Transverse colon (tissue), 4 donors: ENCODE data around the gene TMEM255B. TPM values are rescaled to one million over a fixed set of nuclear protein-coding genes. Genes with fewer than 3 reads are reported as not detected.

ENCODE experiments used
- DNase-seq: peaks from one replicate; pipeline ENCODE4 v3.0.0-alpha.2; 2019
- H3K27ac ChIP-seq, 4 donors: fragments of 200-600 bp; sonication (generic); 2 replicates each; pipeline ENCODE4 v1.5.1; 2016 to 2018; ENCODE audit warnings: inconsistent platforms in 4 of 4
- H3K27me3 ChIP-seq: fragments of 200-600 bp; sonication (generic); 2 replicates; pipeline ENCODE4 v1.5.1; 2017; ENCODE audit warnings: inconsistent platforms
- H3K36me3 ChIP-seq, 4 donors: fragments of 200-600 bp; sonication (generic); 2 replicates each; pipeline ENCODE4 v1.5.1; 2017 to 2019; ENCODE audit warnings: inconsistent platforms in 4 of 4
- H3K4me1 ChIP-seq, 4 donors: fragments of 200-600 bp; sonication (generic); 2 replicates each; pipeline ENCODE4 v1.5.1; 2017 to 2020; ENCODE audit warnings: inconsistent platforms in 4 of 4
- H3K4me3 ChIP-seq, 4 donors: fragments of 200-600 bp; sonication (generic); 1 replicate in 1 of 4; 2 replicates in 3 of 4; pipeline versions ENCODE4 v1.5.1 to v1.6.1; 2017 to 2019; ENCODE audit warnings: inconsistent platforms in 4 of 4
- H3K9me3 ChIP-seq, 2 donors: fragments of 200-600 bp; sonication (generic); 2 replicates each; pipeline ENCODE4 v1.5.1; 2017 to 2019; ENCODE audit warnings: inconsistent platforms in 2 of 2
- EP300 ChIP-seq: sonication (generic); formaldehyde crosslinking; IDR thresholded peaks from one replicate; pipeline ENCODE4 v1.6.1; 2017; ENCODE audit warnings: antibody characterized with exemption, low read depth
- POLR2A ChIP-seq: fragments of 450-650 bp; IDR thresholded peaks from one replicate; pipeline ENCODE4 v1.6.1; 2016; ENCODE audit warnings: antibody characterized with exemption, mild to moderate bottlenecking, moderate library complexity
- POLR2AphosphoS5 ChIP-seq, 3 donors: sonication (generic); formaldehyde crosslinking; IDR thresholded peaks; one replicate each; pipeline ENCODE4 v1.6.1; 2016; ENCODE audit warnings: antibody characterized with exemption in 3 of 3
- WGBS, 2 donors: methylation state at CpG; one replicate each; pipeline ENCODE4 v1.1.5; 2018; ENCODE audit warnings: low coverage in 1 of 2; 5-methylcytosine and 5-hydroxymethylcytosine counted together
- in situ Hi-C, 4 donors: fragments of 200-750 bp; cut with MboI; loops; one replicate each; pipeline versions ENCODE4 v1.15.0 to v1.15.1; 2017; ENCODE audit warnings: low sequenced_read_pairs in 3 of 4, low pct_ligation_motif_present in 1 of 4, low pct_unique_long_range_greater_than_20kb in 1 of 4
- intact Hi-C: fragments of 100-400 bp; cut with DNase I; formaldehyde crosslinking; loops from one replicate; pipeline ENCODE4 v1.15.1; 2023; ENCODE audit warnings: low total_unique reads
- total RNA-seq, 4 donors: library from RNA; depleted of rRNA; stranded (reverse); fragments of >200 nt; gene quantifications; one replicate each; pipeline ENCODE4 v1.1.0, GENCODE V29; 2016
- TF ChIP-seq, protein P1 (sequence below), 5 experiments: fragments of 200-600 bp in 3 of 5; fragments of 450-650 bp in 2 of 5; sonication (generic) in 3 of 5; IDR thresholded peaks; 1 replicate in 2 of 5; 2 replicates in 3 of 5; pipeline ENCODE4 v1.5.1; 2016 to 2017; ENCODE audit warnings: antibody characterized with exemption in 5 of 5, inconsistent platforms in 3 of 5, mild to moderate bottlenecking in 2 of 5, moderate library complexity in 1 of 5

The TMEM255B gene
- total RNA-seq, 4 donors from 2014 or later, result 0.79 to 27.7 (median 9.4) TPM

DNA sequence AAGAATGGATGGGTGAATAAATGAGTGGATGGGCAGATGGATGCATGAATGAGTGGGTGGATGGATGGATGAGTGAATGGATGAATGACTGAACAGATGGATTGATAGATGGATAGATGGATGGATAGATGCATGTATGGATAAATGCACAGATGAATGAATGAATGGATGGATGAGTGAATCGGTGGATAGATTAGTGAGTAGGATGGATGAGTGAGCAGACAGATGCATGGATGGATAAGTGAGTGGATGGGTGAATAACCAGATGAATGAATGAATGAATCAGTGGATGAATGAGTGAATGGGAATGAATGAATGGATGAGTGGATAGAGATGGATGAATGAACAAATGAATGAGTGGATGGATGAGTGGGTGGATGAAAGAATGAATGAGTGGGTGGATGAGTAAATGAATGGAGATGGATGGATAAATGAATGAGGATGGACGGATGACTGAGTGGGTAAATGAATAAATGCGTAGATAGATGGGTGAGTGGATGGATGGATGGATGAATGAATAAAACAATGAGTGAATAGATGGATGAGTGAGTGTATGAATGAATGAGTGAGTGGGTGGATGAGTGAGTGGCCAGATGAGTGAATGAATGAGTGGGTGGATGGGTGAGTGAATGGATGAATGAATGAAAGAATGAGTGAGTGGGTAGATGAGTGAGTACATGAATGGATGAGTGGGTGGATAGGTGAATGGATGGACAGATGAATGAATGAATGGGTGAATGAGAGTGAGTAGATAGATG, 91.9 kb downstream of the TMEM255B start:
- no peak for DNase-seq
- H3K4me1 ChIP-seq, result peaks cover 27 to 59% (median 57%) of the 10 kb centered on the region in 4 donors
- no peak overlapping the region for H3K27ac ChIP-seq
- no peaks in the 10 kb centered on the region for H3K27me3 ChIP-seq
- no peak overlapping the region for H3K4me3 ChIP-seq
- intact Hi-C loops, result no loop called here
- no peaks in the 10 kb centered on the region for H3K9me3 ChIP-seq
- 96 to 97% methylated on average over 3 of the region's 3 CpGs for WGBS, 2 donors
- in situ Hi-C loops, result no loop called here
- peaks cover 0 to 2% (median 0%) of the 10 kb centered on the region in 4 donors for H3K36me3 ChIP-seq
- TF ChIP-seq POLR2A (no peak), EP300 (no peak), POLR2AphosphoS5 (IDR thresholded peaks at IDR 0.05) (no peak)
- TF ChIP-seq, protein P1, sequence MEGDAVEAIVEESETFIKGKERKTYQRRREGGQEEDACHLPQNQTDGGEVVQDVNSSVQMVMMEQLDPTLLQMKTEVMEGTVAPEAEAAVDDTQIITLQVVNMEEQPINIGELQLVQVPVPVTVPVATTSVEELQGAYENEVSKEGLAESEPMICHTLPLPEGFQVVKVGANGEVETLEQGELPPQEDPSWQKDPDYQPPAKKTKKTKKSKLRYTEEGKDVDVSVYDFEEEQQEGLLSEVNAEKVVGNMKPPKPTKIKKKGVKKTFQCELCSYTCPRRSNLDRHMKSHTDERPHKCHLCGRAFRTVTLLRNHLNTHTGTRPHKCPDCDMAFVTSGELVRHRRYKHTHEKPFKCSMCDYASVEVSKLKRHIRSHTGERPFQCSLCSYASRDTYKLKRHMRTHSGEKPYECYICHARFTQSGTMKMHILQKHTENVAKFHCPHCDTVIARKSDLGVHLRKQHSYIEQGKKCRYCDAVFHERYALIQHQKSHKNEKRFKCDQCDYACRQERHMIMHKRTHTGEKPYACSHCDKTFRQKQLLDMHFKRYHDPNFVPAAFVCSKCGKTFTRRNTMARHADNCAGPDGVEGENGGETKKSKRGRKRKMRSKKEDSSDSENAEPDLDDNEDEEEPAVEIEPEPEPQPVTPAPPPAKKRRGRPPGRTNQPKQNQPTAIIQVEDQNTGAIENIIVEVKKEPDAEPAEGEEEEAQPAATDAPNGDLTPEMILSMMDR (IDR thresholded peaks at IDR 0.05), result no peak

GRCh38 chr13:113851480-113851803, 92.4 kb downstream of the TMEM255B start:
- H3K4me1 ChIP-seq, result peaks cover 33 to 65% (median 62%) of the 10 kb centered on the region in 4 donors
- DNase-seq, result no peak
- in situ Hi-C loops, result no loop called here
- no peak overlapping the region for H3K27ac ChIP-seq
- H3K9me3 ChIP-seq, result no peaks in the 10 kb centered on the region
- H3K36me3 ChIP-seq, result no peaks in the 10 kb centered on the region
- H3K4me3 ChIP-seq, result no peak overlapping the region
- no peaks in the 10 kb centered on the region for H3K27me3 ChIP-seq
- WGBS, 2 donors, result 98 to 100% methylated on average over 1 of the region's 1 CpG
- TF ChIP-seq, protein P1 (IDR thresholded peaks at IDR 0.05), result no peak
- TF ChIP-seq EP300 (no peak), POLR2AphosphoS5 (IDR thresholded peaks at IDR 0.05) (no peak), POLR2A (no peak)
- intact Hi-C loops, result no loop called here

- Histone ChIP-seq H3K4me1 (peaks cover 38 to 70% (median 67%) of the 10 kb centered on the region in 4 donors), H3K27ac (peak overlapping the region in 1 of 4 donors; percentile 95)
- WGBS, 2 donors, result 80 to 87% methylated on average over 6 to 23 of the region's 23 CpGs
These were observed 93.0 kb downstream of the TMEM255B start for GRCh38 chr13:113851826-113852535.

More at GRCh38 chr13:113851826-113852535, 93.0 kb downstream of the TMEM255B start:
- no peak for TF ChIP-seq POLR2AphosphoS5 (IDR thresholded peaks at IDR 0.05)
- TF ChIP-seq, protein P1 (IDR thresholded peaks at IDR 0.05), result no peak
- no peak for TF ChIP-seq EP300
- TF ChIP-seq POLR2A, result no peak
- H3K4me3 ChIP-seq, result no peak overlapping the region
- no peaks in the 10 kb centered on the region for H3K9me3 ChIP-seq
- in situ Hi-C loops, result no loop called here
- intact Hi-C loops, result no loop called here
- H3K27me3 ChIP-seq, result no peaks in the 10 kb centered on the region
- no peak for DNase-seq
- no peaks in the 10 kb centered on the region for H3K36me3 ChIP-seq
